ENCODE data around the gene DTD1. TPM values are rescaled to one million over a fixed set of nuclear protein-coding genes. Genes with fewer than 3 reads are reported as not detected.
"Not testable (repeated sequence)": the region's sequence is repeated elsewhere in the genome, so short reads cannot be mapped to it uniquely, and the experiment has no call there.

Gene DTD1
- total RNA-seq, 1 donor: 52.1 TPM

DNA sequence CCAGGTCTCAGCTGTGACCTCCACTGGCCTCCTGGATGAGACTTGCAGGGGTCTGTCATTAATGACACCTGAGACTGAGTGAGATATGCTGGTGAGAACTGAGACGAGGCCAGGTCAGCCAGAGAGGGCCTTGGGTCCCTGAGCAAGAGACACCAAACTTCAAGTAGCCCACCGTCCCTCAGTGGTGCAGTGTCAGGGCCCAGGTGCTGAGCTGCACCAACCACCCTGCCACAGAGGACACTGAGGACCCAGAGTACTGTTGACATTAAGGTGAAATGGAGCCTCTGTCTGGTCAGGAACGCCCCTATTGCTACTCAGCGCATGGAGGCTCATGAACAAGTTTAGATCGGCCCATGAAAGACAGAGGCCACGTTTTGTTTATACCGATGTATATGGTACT lies 161.7 kb downstream of the DTD1 start:
- no peak overlapping the region for H3K4me3 ChIP-seq (ENCODE audit: insufficient read depth, low read length)
- H3K36me3 ChIP-seq (ENCODE audit: insufficient read depth, low read length): no peaks in the 10 kb centered on the region
- no peak overlapping the region for H3K27ac ChIP-seq (ENCODE audit: low read depth, low read length)
- no peak overlapping the region for H3K4me2 ChIP-seq (ENCODE audit: insufficient read depth, low read length)
- no peaks in the 10 kb centered on the region for H4K20me1 ChIP-seq (ENCODE audit: insufficient read depth, low read length)
- H3K79me2 ChIP-seq (ENCODE audit: insufficient read depth, low read length): no peaks in the 10 kb centered on the region
- H3K27me3 ChIP-seq (ENCODE audit: insufficient read depth, low read length): no peaks in the 10 kb centered on the region
- no peak overlapping the region for H2AFZ ChIP-seq (ENCODE audit: low read length)
- no peak for DNase-seq (ENCODE audit: insufficient read length, low spot score, missing footprints)
- TF ChIP-seq, protein P1, sequence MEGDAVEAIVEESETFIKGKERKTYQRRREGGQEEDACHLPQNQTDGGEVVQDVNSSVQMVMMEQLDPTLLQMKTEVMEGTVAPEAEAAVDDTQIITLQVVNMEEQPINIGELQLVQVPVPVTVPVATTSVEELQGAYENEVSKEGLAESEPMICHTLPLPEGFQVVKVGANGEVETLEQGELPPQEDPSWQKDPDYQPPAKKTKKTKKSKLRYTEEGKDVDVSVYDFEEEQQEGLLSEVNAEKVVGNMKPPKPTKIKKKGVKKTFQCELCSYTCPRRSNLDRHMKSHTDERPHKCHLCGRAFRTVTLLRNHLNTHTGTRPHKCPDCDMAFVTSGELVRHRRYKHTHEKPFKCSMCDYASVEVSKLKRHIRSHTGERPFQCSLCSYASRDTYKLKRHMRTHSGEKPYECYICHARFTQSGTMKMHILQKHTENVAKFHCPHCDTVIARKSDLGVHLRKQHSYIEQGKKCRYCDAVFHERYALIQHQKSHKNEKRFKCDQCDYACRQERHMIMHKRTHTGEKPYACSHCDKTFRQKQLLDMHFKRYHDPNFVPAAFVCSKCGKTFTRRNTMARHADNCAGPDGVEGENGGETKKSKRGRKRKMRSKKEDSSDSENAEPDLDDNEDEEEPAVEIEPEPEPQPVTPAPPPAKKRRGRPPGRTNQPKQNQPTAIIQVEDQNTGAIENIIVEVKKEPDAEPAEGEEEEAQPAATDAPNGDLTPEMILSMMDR (IDR thresholded peaks at IDR 0.05; ENCODE audit: extremely low read depth, low read depth, low read length): no peak
- no peaks in the 10 kb centered on the region for H3K9me3 ChIP-seq (ENCODE audit: low read depth, low read length)
- H3K4me1 ChIP-seq (ENCODE audit: insufficient read depth, low read length): no peaks in the 10 kb centered on the region

DNA sequence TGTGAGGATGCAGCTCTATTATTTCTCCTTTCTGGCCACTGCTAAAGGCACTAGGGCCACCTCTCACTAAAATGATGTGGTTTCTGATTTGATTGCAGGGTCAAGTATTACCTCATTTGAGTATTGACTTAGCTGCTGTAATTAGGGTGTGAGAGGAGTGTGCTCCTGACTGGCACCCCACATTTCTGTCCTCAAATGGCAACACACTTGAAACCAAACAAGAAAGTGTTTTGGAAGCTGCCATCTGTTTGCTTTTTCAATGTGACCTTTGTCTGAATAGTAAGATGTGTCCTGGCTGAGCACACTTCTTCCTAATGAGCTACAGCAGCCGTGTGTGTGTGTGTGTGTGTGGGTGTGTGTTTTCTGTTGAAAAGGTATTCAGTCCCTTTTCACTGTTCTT lies 162.9 kb downstream of the DTD1 start:
- no peaks in the 10 kb centered on the region for H3K27me3 ChIP-seq (ENCODE audit: insufficient read depth, low read length)
- H3K4me1 ChIP-seq (ENCODE audit: insufficient read depth, low read length): no peaks in the 10 kb centered on the region
- H3K9me3 ChIP-seq (ENCODE audit: low read depth, low read length): no peaks in the 10 kb centered on the region
- no peaks in the 10 kb centered on the region for H3K36me3 ChIP-seq (ENCODE audit: insufficient read depth, low read length)
- H3K79me2 ChIP-seq (ENCODE audit: insufficient read depth, low read length): no peaks in the 10 kb centered on the region
- H4K20me1 ChIP-seq (ENCODE audit: insufficient read depth, low read length): no peaks in the 10 kb centered on the region
- H3K4me2 ChIP-seq (ENCODE audit: insufficient read depth, low read length): no peak overlapping the region
- H3K4me3 ChIP-seq (ENCODE audit: insufficient read depth, low read length): no peak overlapping the region
- H3K27ac ChIP-seq (ENCODE audit: low read depth, low read length): no peak overlapping the region
- no peak overlapping the region for H2AFZ ChIP-seq (ENCODE audit: low read length)
- no peak for DNase-seq (ENCODE audit: insufficient read length, low spot score, missing footprints)
- TF ChIP-seq, protein P1 (IDR thresholded peaks at IDR 0.05; ENCODE audit: extremely low read depth, low read depth, low read length): no peak

DNA sequence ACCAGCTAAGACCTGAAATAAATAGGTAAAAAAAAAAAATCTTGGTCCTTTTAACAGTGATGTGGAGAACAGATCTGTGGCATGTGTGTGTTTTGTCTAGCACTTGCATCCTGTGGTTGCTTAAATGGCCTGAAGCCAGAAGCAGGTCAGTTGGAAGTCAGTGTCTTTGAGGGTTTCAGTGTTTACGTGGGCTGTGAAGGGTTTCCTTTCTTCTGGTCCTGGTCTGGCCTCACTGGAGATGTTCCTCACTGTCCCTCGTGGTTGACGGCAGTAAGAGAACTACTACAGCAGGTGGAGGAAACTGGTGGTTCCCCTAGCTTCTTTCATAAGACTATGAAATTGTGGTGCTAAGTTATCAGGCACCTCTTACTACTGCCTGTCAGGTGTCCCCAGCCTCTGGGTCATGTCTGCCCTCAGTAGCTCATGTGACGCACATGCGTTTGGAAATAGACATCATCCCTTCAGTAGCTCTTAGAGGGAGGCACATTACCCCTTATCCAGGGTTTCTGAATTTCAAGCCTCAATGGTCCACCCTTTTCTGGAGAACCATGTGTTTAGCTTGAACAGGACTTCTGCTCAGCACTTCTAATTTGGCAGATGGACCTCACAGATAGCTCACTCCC lies 166.3 kb downstream of the DTD1 start:
- Histone ChIP-seq H3K4me3 (ENCODE audit: insufficient read depth, low read length) (no peak overlapping the region), H3K27me3 (ENCODE audit: insufficient read depth, low read length) (no peaks in the 10 kb centered on the region), H3K36me3 (ENCODE audit: insufficient read depth, low read length) (no peaks in the 10 kb centered on the region), H3K4me2 (ENCODE audit: insufficient read depth, low read length) (no peak overlapping the region), H3K4me1 (ENCODE audit: insufficient read depth, low read length) (no peaks in the 10 kb centered on the region), H4K20me1 (ENCODE audit: insufficient read depth, low read length) (no peaks in the 10 kb centered on the region), H3K9me3 (ENCODE audit: low read depth, low read length) (no peaks in the 10 kb centered on the region), H3K27ac (ENCODE audit: low read depth, low read length) (no peak overlapping the region), H2AFZ (ENCODE audit: low read length) (no peak overlapping the region), H3K79me2 (ENCODE audit: insufficient read depth, low read length) (no peaks in the 10 kb centered on the region)
- TF ChIP-seq, protein P1 (IDR thresholded peaks at IDR 0.05; ENCODE audit: extremely low read depth, low read depth, low read length): no peak
- no peak for DNase-seq (ENCODE audit: insufficient read length, low spot score, missing footprints)

DNA sequence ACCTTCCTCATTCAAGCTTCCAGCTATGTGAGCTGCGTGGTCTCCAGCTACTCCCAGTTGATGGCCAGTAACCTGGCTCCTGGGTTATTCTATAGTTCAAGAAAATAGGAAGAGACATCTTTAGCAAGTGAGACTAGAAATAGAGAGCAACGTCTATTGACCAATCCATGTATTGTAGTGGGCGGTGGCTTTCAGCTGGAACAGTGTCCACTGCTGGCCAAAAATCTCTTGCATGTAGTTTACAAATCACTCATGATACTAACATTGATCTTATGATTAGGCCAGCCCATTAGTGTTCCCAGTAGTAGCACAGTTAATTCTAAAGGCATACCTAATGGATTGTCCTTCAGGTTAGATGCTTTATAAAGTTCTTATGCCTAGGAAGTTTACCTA lies 166.8 kb downstream of the DTD1 start:
- TF ChIP-seq, protein P1 (IDR thresholded peaks at IDR 0.05; ENCODE audit: extremely low read depth, low read depth, low read length): no peak
- no peak for DNase-seq (ENCODE audit: insufficient read length, low spot score, missing footprints)
- Histone ChIP-seq H2AFZ (ENCODE audit: low read length) (no peak overlapping the region), H3K4me1 (ENCODE audit: insufficient read depth, low read length) (no peaks in the 10 kb centered on the region), H3K4me2 (ENCODE audit: insufficient read depth, low read length) (no peak overlapping the region), H3K36me3 (ENCODE audit: insufficient read depth, low read length) (no peaks in the 10 kb centered on the region), H3K79me2 (ENCODE audit: insufficient read depth, low read length) (no peaks in the 10 kb centered on the region), H3K4me3 (ENCODE audit: insufficient read depth, low read length) (no peak overlapping the region), H3K9me3 (ENCODE audit: low read depth, low read length) (no peaks in the 10 kb centered on the region), H4K20me1 (ENCODE audit: insufficient read depth, low read length) (no peaks in the 10 kb centered on the region), H3K27me3 (ENCODE audit: insufficient read depth, low read length) (no peaks in the 10 kb centered on the region), H3K27ac (ENCODE audit: low read depth, low read length) (no peak overlapping the region)

DNA sequence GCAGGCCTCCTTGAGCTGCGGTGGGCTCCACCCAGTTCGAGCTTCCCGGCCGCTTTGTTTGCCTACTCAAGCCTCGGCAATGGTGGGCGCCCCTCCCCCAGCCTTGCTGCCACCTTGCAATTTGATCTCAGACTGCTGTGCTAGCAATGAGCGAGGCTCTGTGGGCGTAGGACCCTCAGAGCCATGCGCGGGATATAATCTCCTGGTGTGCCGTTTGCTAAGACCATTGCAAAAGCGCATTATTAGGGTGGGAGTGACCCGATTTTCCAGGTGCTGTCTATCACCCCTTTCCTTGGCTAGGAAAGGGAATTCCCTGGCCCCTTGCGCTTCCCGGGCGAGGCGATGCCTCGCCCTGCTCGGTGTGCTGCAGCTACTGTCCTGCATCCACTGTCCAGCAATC lies 173.0 kb downstream of the DTD1 start:
- not testable (repeated sequence) for H3K79me2 ChIP-seq (ENCODE audit: insufficient read depth, low read length); H4K20me1 ChIP-seq (ENCODE audit: insufficient read depth, low read length); H3K4me3 ChIP-seq (ENCODE audit: insufficient read depth, low read length); H3K4me2 ChIP-seq (ENCODE audit: insufficient read depth, low read length); H3K4me1 ChIP-seq (ENCODE audit: insufficient read depth, low read length); H3K9me3 ChIP-seq (ENCODE audit: low read depth, low read length); H2AFZ ChIP-seq (ENCODE audit: low read length); H3K36me3 ChIP-seq (ENCODE audit: insufficient read depth, low read length); H3K27ac ChIP-seq (ENCODE audit: low read depth, low read length); DNase-seq (ENCODE audit: insufficient read length, low spot score, missing footprints); H3K27me3 ChIP-seq (ENCODE audit: insufficient read depth, low read length)
